SK-N-SH (cell line): ENCODE measurements around the gene TSC22D2. TPM values are rescaled to one million over a fixed set of nuclear protein-coding genes. Genes with fewer than 3 reads are reported as not detected.

Experiments
- CTCF ChIA-PET: fragments of 300-600, 350-600 bp; formaldehyde crosslinking; extraction: SDS; loops from one replicate; lab custom pipeline; 2021; lab: Yijun Ruan, JAX
- POLR2A ChIA-PET: fragments of 350-600 bp; sonication (Branson Sonifier 250); formaldehyde crosslinking; extraction: SDS; loops from one replicate; lab custom pipeline; 2020; ENCODE audit warnings: antibody characterized with exemption, inconsistent platforms; lab: Yijun Ruan, JAX
- DNase-seq: peaks from one replicate; pipeline ENCODE4 v3.0.0; 2012
- H2AFZ ChIP-seq: fragments of 200-600 bp; sonication (generic); 2 replicates; pipeline ENCODE4 v1.8.1; 2016; ENCODE audit warnings: antibody characterized with exemption, mild to moderate bottlenecking, low read depth
- H3F3A ChIP-seq: fragments of 200-600 bp; sonication (generic); replicated peaks from 2 replicates; pipeline ENCODE3; 2016; ENCODE audit warnings: antibody characterized with exemption, mild to moderate bottlenecking; ENCODE audit not compliant: insufficient read depth
- H3K27ac ChIP-seq, 2 experiments: fragments of 200-500 bp in 1 of 2; fragments of 200-600 bp in 1 of 2; sonication (Bioruptor generic) in 1 of 2; sonication (generic), shearing (Covaris generic) in 1 of 2; 2 replicates each; pipeline versions ENCODE4 v1.5.1 to v1.6.1; 2014 to 2016; ENCODE audit warnings: low read depth in 2 of 2, inconsistent platforms in 1 of 2, low read length in 1 of 2, mild to moderate bottlenecking in 1 of 2, mixed read lengths in 1 of 2
- H3K27me3 ChIP-seq: fragments of 200-600 bp; sonication (generic), shearing (Covaris generic); 2 replicates; pipeline ENCODE4 v1.6.1; 2016; ENCODE audit warnings: mixed run types; ENCODE audit not compliant: insufficient read depth
- H3K36me3 ChIP-seq, 2 experiments: fragments of 200-500 bp in 1 of 2; fragments of 200-600 bp in 1 of 2; sonication (Bioruptor generic) in 1 of 2; sonication (generic) in 1 of 2; replicated peaks in 1 of 2; 2 replicates each; pipeline versions ENCODE3 to v1.5.1; 2014 to 2016; ENCODE audit warnings: low read length in 1 of 2, mild to moderate bottlenecking in 1 of 2; ENCODE audit not compliant: insufficient read depth in 2 of 2, control insufficient read depth in 1 of 2
- H3K4me1 ChIP-seq, 2 experiments: fragments of 200-500 bp in 1 of 2; fragments of 200-600 bp in 1 of 2; sonication (Bioruptor generic) in 1 of 2; sonication (generic), shearing (Covaris generic) in 1 of 2; 2 replicates each; pipeline versions ENCODE4 v1.5.1 to v1.6.1; 2014 to 2016; ENCODE audit warnings: low read depth in 1 of 2, low read length in 1 of 2, mixed run types in 1 of 2; ENCODE audit not compliant: insufficient read depth in 2 of 2, control insufficient read depth in 1 of 2
- H3K4me2 ChIP-seq: fragments of 200-600 bp; sonication (generic), shearing (Covaris generic); 2 replicates; pipeline ENCODE4 v1.6.1; 2017; ENCODE audit warnings: mixed run types
- H3K4me3 ChIP-seq, 2 experiments: fragments of 200-500 bp in 1 of 2; fragments of 200-600 bp in 1 of 2; sonication (Bioruptor generic) in 1 of 2; sonication (generic), shearing (Covaris generic) in 1 of 2; 2 replicates each; pipeline versions ENCODE4 v1.5.1 to v1.8.1; 2014 to 2016; ENCODE audit warnings: low read depth in 2 of 2, inconsistent platforms in 1 of 2, low read length in 1 of 2, mild to moderate bottlenecking in 1 of 2, mixed read lengths in 1 of 2, moderate library complexity in 1 of 2
- H3K79me2 ChIP-seq: fragments of 200-600 bp; sonication (generic); 2 replicates; pipeline ENCODE4 v1.8.1; 2017; ENCODE audit warnings: mild to moderate bottlenecking; ENCODE audit not compliant: insufficient read depth
- H3K9ac ChIP-seq: fragments of 200-600 bp; sonication (generic); 2 replicates; pipeline ENCODE4 v1.6.1; 2017; ENCODE audit warnings: mixed run types
- H3K9me2 ChIP-seq: fragments of 200-600 bp; sonication (generic); 2 replicates; pipeline ENCODE4 v1.6.1; 2017; ENCODE audit warnings: mixed run types
- H3K9me3 ChIP-seq: fragments of 200-600 bp; sonication (generic); 2 replicates; pipeline ENCODE4 v1.6.1; 2017; ENCODE audit warnings: mixed run types, mild to moderate bottlenecking, moderate library complexity
- H4K20me1 ChIP-seq: fragments of 200-600 bp; sonication (generic); 2 replicates; pipeline ENCODE4 v1.6.1; 2017; ENCODE audit warnings: mild to moderate bottlenecking, mixed run types; ENCODE audit not compliant: insufficient read depth
- CHD2 ChIP-seq: fragments of 150-350 bp; IDR thresholded peaks from 2 replicates; pipeline ENCODE4 v1.6.1; 2018; ENCODE audit warnings: low read length; ENCODE audit not compliant: partially characterized antibody
- CTCF ChIP-seq: fragments of 200-600 bp; sonication (generic); IDR thresholded peaks from 2 replicates; pipeline ENCODE4 v1.6.1; 2017; ENCODE audit warnings: antibody characterized with exemption, mild to moderate bottlenecking, moderate library complexity
- EP300 ChIP-seq, 2 experiments: IDR thresholded peaks; 2 replicates each; pipeline versions ENCODE4 v1.4.0 to v1.6.1; 2012; ENCODE audit warnings: borderline replicate concordance in 1 of 2, low read depth in 1 of 2, low read length in 1 of 2
- EZH2phosphoT487 ChIP-seq: fragments of 200-600 bp; sonication (generic); IDR thresholded peaks from 2 replicates; pipeline ENCODE4 v1.6.1; 2017; ENCODE audit warnings: low read depth, mixed run types, mild to moderate bottlenecking, antibody characterized with exemption, moderate library complexity, borderline replicate concordance
- JUND ChIP-seq: IDR thresholded peaks from 2 replicates; pipeline ENCODE4 v1.4.0; 2012
- NFIC ChIP-seq: IDR thresholded peaks from 2 replicates; pipeline ENCODE4 v1.4.0; 2012; ENCODE audit warnings: borderline replicate concordance
- POLR2AphosphoS5 ChIP-seq: IDR thresholded peaks from 2 replicates; pipeline ENCODE4 v1.6.1; 2012; ENCODE audit warnings: low read depth, low read length
- RCOR1 ChIP-seq: fragments of 150-350 bp; IDR thresholded peaks from 2 replicates; pipeline ENCODE4 v1.6.1; 2017; ENCODE audit warnings: antibody characterized with exemption, low read length
- REST ChIP-seq: IDR thresholded peaks from 2 replicates; pipeline ENCODE4 v1.6.1; 2012; ENCODE audit warnings: mild to moderate bottlenecking, low read depth, low read length, moderate library complexity
- RXRA ChIP-seq: IDR thresholded peaks from 2 replicates; pipeline ENCODE4 v1.4.0; 2012; ENCODE audit warnings: low read depth, mild to moderate bottlenecking, borderline replicate concordance
- SIN3A ChIP-seq: IDR thresholded peaks from 2 replicates; pipeline ENCODE4 v1.6.1; 2012; ENCODE audit warnings: low read depth, mild to moderate bottlenecking, low read length, moderate library complexity, borderline replicate concordance
- SMC3 ChIP-seq: IDR thresholded peaks from 2 replicates; pipeline ENCODE4 v1.6.1; 2012; ENCODE audit warnings: low read depth, low read length, improper control_type of control experiment
- TEAD4 ChIP-seq: IDR thresholded peaks from 2 replicates; pipeline ENCODE4 v1.4.0; 2012; ENCODE audit warnings: mild to moderate bottlenecking, borderline replicate concordance; ENCODE audit not compliant: insufficient read depth
- WGBS: methylation state at CpG from one replicate; pipeline ENCODE4 v1.1.6; 2017; ENCODE audit warnings: low lambda C conversion rate; 5-methylcytosine and 5-hydroxymethylcytosine counted together
- polyA plus RNA-seq, 3 experiments: library from polyadenylated mRNA; depleted of rRNA; stranded (reverse); fragments of >200 nt; gene quantifications; 2 replicates each; pipeline ENCODE4 v1.2.3, GENCODE V29; 2012

TSC22D2 gene
- polyA plus RNA-seq, 1 of the 3 experiments (the other 2 are of a cell fraction): 4.8 TPM

GRCh38 chr3:150462108-150462507 is 54.0 kb downstream of the TSC22D2 start (continued):
- TF ChIP-seq REST (no peak), RXRA (no peak), EZH2phosphoT487 (no peak), CTCF (no peak)

GRCh38 chr3:150464684-150465083 is 56.6 kb downstream of the TSC22D2 start:
- peaks cover 0 to 12% of the 10 kb centered on the region in 2 experiments; a peak in 2 of 4 replicates for H3K4me1 ChIP-seq
- H3K9ac ChIP-seq: no peak overlapping the region
- H3K27ac ChIP-seq: no peak overlapping the region
- POLR2A ChIA-PET: no interaction called here
- H3F3A ChIP-seq: peaks cover 36% of the 10 kb centered on the region
- H2AFZ ChIP-seq: no peak overlapping the region
- H3K4me2 ChIP-seq: no peak overlapping the region
- no peak overlapping the region for H3K4me3 ChIP-seq
- H3K79me2 ChIP-seq: no peaks in the 10 kb centered on the region
- H3K9me2 ChIP-seq: no peaks in the 10 kb centered on the region
- TF ChIP-seq NFIC: no peak
- TF ChIP-seq JUND: no peak
- TF ChIP-seq TEAD4: no peak
- TF ChIP-seq POLR2AphosphoS5: no peak
- TF ChIP-seq REST: no peak
- TF ChIP-seq EP300 (IDR thresholded peaks at IDR 0.05; ENCODE audit: borderline replicate concordance in 1 of 2, low read depth in 1 of 2, low read length in 1 of 2): no peak
- TF ChIP-seq SIN3A: no peak
- no peak for TF ChIP-seq RCOR1
- TF ChIP-seq CHD2: no peak
- no peak for TF ChIP-seq SMC3
- H3K36me3 ChIP-seq: peaks cover 14 to 22% of the 10 kb centered on the region in 2 experiments
- no peaks in the 10 kb centered on the region for H3K9me3 ChIP-seq
- H4K20me1 ChIP-seq: no peaks in the 10 kb centered on the region
- CTCF ChIA-PET: interaction anchor here (0.7 kb wide), 1 partner anchor 1048 kb away, joined by 3 read pairs; no protein-coding TSS in a partner anchor
- no peak for DNase-seq
- 100% methylated on average over 2 of the region's 2 CpGs for WGBS
- H3K27me3 ChIP-seq: no peaks in the 10 kb centered on the region
